ENCODE measurements around the gene HLF. TPM values are rescaled to one million over a fixed set of nuclear protein-coding genes. Genes with fewer than 3 reads are reported as not detected.

The HLF gene
- total and polyA plus RNA-seq, 2 experiments from 2014 or later: 0.28 TPM; not detected in 1

GRCh38 chr17:55336426-55336825, 71.7 kb downstream of the HLF start:
- H3K9me2 ChIP-seq (ENCODE audit: insufficient read depth): no peaks in the 10 kb centered on the region
- peak overlapping the region; percentile 97 for H2AFZ ChIP-seq
- no peaks in the 10 kb centered on the region for H3K27me3 ChIP-seq (ENCODE audit: insufficient read depth)
- peaks cover 7% of the 10 kb centered on the region for H3K27me3 Mint-ChIP-seq (ENCODE audit: insufficient read depth, low read depth, poor library complexity)
- TF ChIP-seq ETS1 (IDR thresholded peaks at IDR 0.05): no peak
- TF ChIP-seq ZNF331 (CRISPR knock-in tag; IDR thresholded peaks at IDR 0.05; ENCODE audit: low read depth): no peak
- no peak for TF ChIP-seq ZNF114 (CRISPR knock-in tag; IDR thresholded peaks at IDR 0.05)
- no peak for TF ChIP-seq POLR2AphosphoS5 (IDR thresholded peaks at IDR 0.05; ENCODE audit: low read depth)
- no peak for TF ChIP-seq EZH2 (IDR thresholded peaks at IDR 0.05; ENCODE audit: low read depth, unreplicated experiment)
- no peak for TF ChIP-seq EZH2phosphoT487 (IDR thresholded peaks at IDR 0.05; ENCODE audit: unreplicated experiment)
- no peak for TF ChIP-seq CREB1 (CRISPR knock-in tag; IDR thresholded peaks at IDR 0.05; ENCODE audit: low read depth)
- TF ChIP-seq, protein P1, sequence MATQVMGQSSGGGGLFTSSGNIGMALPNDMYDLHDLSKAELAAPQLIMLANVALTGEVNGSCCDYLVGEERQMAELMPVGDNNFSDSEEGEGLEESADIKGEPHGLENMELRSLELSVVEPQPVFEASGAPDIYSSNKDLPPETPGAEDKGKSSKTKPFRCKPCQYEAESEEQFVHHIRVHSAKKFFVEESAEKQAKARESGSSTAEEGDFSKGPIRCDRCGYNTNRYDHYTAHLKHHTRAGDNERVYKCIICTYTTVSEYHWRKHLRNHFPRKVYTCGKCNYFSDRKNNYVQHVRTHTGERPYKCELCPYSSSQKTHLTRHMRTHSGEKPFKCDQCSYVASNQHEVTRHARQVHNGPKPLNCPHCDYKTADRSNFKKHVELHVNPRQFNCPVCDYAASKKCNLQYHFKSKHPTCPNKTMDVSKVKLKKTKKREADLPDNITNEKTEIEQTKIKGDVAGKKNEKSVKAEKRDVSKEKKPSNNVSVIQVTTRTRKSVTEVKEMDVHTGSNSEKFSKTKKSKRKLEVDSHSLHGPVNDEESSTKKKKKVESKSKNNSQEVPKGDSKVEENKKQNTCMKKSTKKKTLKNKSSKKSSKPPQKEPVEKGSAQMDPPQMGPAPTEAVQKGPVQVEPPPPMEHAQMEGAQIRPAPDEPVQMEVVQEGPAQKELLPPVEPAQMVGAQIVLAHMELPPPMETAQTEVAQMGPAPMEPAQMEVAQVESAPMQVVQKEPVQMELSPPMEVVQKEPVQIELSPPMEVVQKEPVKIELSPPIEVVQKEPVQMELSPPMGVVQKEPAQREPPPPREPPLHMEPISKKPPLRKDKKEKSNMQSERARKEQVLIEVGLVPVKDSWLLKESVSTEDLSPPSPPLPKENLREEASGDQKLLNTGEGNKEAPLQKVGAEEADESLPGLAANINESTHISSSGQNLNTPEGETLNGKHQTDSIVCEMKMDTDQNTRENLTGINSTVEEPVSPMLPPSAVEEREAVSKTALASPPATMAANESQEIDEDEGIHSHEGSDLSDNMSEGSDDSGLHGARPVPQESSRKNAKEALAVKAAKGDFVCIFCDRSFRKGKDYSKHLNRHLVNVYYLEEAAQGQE (IDR thresholded peaks at IDR 0.05; ENCODE audit: unreplicated experiment): no peak
- TF ChIP-seq, protein P2, sequence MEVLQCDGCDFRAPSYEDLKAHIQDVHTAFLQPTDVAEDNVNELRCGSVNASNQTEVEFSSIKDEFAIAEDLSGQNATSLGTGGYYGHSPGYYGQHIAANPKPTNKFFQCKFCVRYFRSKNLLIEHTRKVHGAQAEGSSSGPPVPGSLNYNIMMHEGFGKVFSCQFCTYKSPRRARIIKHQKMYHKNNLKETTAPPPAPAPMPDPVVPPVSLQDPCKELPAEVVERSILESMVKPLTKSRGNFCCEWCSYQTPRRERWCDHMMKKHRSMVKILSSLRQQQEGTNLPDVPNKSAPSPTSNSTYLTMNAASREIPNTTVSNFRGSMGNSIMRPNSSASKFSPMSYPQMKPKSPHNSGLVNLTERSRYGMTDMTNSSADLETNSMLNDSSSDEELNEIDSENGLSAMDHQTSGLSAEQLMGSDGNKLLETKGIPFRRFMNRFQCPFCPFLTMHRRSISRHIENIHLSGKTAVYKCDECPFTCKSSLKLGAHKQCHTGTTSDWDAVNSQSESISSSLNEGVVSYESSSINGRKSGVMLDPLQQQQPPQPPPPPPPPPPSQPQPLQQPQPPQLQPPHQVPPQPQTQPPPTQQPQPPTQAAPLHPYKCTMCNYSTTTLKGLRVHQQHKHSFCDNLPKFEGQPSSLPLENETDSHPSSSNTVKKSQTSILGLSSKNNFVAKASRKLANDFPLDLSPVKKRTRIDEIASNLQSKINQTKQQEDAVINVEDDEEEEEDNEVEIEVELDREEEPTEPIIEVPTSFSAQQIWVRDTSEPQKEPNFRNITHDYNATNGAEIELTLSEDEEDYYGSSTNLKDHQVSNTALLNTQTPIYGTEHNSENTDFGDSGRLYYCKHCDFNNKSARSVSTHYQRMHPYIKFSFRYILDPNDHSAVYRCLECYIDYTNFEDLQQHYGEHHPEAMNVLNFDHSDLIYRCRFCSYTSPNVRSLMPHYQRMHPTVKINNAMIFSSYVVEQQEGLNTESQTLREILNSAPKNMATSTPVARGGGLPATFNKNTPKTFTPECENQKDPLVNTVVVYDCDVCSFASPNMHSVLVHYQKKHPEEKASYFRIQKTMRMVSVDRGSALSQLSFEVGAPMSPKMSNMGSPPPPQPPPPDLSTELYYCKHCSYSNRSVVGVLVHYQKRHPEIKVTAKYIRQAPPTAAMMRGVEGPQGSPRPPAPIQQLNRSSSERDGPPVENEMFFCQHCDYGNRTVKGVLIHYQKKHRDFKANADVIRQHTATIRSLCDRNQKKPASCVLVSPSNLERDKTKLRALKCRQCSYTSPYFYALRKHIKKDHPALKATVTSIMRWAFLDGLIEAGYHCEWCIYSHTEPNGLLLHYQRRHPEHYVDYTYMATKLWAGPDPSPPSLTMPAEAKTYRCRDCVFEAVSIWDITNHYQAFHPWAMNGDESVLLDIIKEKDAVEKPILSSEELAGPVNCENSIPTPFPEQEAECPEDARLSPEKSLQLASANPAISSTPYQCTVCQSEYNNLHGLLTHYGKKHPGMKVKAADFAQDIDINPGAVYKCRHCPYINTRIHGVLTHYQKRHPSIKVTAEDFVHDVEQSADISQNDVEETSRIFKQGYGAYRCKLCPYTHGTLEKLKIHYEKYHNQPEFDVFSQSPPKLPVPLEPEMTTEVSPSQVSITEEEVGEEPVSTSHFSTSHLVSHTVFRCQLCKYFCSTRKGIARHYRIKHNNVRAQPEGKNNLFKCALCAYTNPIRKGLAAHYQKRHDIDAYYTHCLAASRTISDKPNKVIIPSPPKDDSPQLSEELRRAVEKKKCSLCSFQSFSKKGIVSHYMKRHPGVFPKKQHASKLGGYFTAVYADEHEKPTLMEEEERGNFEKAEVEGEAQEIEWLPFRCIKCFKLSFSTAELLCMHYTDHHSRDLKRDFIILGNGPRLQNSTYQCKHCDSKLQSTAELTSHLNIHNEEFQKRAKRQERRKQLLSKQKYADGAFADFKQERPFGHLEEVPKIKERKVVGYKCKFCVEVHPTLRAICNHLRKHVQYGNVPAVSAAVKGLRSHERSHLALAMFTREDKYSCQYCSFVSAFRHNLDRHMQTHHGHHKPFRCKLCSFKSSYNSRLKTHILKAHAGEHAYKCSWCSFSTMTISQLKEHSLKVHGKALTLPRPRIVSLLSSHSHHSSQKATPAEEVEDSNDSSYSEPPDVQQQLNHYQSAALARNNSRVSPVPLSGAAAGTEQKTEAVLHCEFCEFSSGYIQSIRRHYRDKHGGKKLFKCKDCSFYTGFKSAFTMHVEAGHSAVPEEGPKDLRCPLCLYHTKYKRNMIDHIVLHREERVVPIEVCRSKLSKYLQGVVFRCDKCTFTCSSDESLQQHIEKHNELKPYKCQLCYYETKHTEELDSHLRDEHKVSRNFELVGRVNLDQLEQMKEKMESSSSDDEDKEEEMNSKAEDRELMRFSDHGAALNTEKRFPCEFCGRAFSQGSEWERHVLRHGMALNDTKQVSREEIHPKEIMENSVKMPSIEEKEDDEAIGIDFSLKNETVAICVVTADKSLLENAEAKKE (CRISPR knock-in tag; IDR thresholded peaks at IDR 0.05): no peak
- TF ChIP-seq, protein P3, sequence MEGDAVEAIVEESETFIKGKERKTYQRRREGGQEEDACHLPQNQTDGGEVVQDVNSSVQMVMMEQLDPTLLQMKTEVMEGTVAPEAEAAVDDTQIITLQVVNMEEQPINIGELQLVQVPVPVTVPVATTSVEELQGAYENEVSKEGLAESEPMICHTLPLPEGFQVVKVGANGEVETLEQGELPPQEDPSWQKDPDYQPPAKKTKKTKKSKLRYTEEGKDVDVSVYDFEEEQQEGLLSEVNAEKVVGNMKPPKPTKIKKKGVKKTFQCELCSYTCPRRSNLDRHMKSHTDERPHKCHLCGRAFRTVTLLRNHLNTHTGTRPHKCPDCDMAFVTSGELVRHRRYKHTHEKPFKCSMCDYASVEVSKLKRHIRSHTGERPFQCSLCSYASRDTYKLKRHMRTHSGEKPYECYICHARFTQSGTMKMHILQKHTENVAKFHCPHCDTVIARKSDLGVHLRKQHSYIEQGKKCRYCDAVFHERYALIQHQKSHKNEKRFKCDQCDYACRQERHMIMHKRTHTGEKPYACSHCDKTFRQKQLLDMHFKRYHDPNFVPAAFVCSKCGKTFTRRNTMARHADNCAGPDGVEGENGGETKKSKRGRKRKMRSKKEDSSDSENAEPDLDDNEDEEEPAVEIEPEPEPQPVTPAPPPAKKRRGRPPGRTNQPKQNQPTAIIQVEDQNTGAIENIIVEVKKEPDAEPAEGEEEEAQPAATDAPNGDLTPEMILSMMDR (conservative IDR thresholded peaks at IDR 0.05; ENCODE audit: low read depth in 2 of 2): no peak
- no peak for TF ChIP-seq JUNB (IDR thresholded peaks at IDR 0.05; ENCODE audit: unreplicated experiment)
- TF ChIP-seq STAT1 (IDR thresholded peaks at IDR 0.05; ENCODE audit: unreplicated experiment): no peak
- no peak for TF ChIP-seq NANOG (IDR thresholded peaks at IDR 0.05; ENCODE audit: borderline replicate concordance)
- H3K4me1 ChIP-seq (ENCODE audit: insufficient read depth): peaks cover 15% of the 10 kb centered on the region
- no peak overlapping the region for H3K4me3 ChIP-seq
- no peak overlapping the region for H3K27ac Mint-ChIP-seq
- H3K9me3 Mint-ChIP-seq: no peaks in the 10 kb centered on the region
- no peaks in the 10 kb centered on the region for H3K36me3 Mint-ChIP-seq (ENCODE audit: low read depth)
- no peaks in the 10 kb centered on the region for H3K36me3 ChIP-seq (ENCODE audit: insufficient read depth)
- H3K27ac ChIP-seq (ENCODE audit: low read depth): no peak overlapping the region
- H3K4me2 ChIP-seq: no peak overlapping the region
- no peak for ATAC-seq
- no peaks in the 10 kb centered on the region for H3F3A ChIP-seq (replicated peaks; ENCODE audit: low read depth)
- H4K20me1 ChIP-seq (replicated peaks; ENCODE audit: insufficient read depth): no peaks in the 10 kb centered on the region
- H3K79me2 ChIP-seq (replicated peaks; ENCODE audit: insufficient read depth): no peaks in the 10 kb centered on the region
- DNase-seq (ENCODE audit: low spot score): no peak
- peaks cover 14% of the 10 kb centered on the region for H3K4me1 Mint-ChIP-seq
- no peak overlapping the region for H3K4me3 Mint-ChIP-seq

All from GM23338 (cell line).